Astrocyte of the spinal cord (primary cell): ENCODE measurements around the gene GLT1D1.

Experiments used
- DNase-seq: peaks from one replicate; pipeline ENCODE4 v3.0.0; 2011; ENCODE audit warnings: low read depth, low spot score
- H3K4me3 ChIP-seq: 2 replicates; pipeline ENCODE4 v1.5.1; 2011; ENCODE audit warnings: low read depth, mild to moderate bottlenecking, low read length, moderate library complexity
- in situ Hi-C: cut with HindIII; loops from 2 replicates; pipeline ENCODE4 v1.10.0; 2017; ENCODE audit warnings: low sequenced_read_pairs
- TF ChIP-seq, protein P1 (sequence below): IDR thresholded peaks from 2 replicates; pipeline ENCODE4 v1.5.1; 2012; ENCODE audit warnings: low read depth, mild to moderate bottlenecking, low read length, inconsistent platforms

GLT1D1 gene

GRCh38 chr12:128859311-128859710 lies 6.0 kb downstream of the GLT1D1 start:
- TF ChIP-seq, protein P1, sequence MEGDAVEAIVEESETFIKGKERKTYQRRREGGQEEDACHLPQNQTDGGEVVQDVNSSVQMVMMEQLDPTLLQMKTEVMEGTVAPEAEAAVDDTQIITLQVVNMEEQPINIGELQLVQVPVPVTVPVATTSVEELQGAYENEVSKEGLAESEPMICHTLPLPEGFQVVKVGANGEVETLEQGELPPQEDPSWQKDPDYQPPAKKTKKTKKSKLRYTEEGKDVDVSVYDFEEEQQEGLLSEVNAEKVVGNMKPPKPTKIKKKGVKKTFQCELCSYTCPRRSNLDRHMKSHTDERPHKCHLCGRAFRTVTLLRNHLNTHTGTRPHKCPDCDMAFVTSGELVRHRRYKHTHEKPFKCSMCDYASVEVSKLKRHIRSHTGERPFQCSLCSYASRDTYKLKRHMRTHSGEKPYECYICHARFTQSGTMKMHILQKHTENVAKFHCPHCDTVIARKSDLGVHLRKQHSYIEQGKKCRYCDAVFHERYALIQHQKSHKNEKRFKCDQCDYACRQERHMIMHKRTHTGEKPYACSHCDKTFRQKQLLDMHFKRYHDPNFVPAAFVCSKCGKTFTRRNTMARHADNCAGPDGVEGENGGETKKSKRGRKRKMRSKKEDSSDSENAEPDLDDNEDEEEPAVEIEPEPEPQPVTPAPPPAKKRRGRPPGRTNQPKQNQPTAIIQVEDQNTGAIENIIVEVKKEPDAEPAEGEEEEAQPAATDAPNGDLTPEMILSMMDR: no peak
- H3K4me3 ChIP-seq: no peak overlapping the region
- in situ Hi-C loops: no loop called here
- DNase-seq: no peak

DNA sequence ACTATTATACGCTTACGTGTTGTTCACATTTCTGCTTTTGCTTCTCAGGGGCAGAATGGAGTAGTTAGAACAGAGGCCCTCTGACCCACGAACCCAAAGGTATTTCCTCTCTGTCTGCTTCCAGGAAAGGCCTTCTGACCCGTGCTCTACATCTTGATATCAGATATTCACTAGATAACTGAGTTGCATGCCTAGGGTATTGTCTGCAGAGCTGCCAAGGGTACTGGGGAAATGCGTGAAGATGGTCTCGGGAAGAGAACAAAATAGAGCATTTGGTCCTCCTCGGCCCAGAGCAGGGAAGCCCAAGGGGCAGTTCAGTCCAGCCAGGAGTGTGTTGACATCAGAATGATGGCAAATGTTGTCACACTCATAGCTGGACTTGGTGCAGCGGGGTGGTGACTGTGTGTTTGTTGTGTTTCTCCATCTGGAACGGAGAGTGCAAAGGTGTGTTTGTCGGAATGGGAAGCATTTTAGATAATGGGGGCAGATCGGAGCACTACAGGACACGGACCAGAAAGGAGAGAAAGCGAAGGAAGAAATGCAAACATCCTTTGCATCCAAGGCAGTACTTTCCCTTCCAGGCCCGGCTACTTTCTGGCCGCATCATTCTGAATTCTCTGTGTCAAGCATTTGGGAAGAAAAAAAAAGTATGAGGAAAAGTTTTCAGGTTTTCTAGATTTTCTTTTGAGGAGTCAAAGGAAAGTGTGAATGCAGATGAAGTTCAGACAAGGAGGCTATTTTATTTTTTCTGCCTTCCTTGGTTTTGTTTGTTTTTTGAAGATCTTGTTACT lies 8.1 kb downstream of the GLT1D1 start:
- no peak overlapping the region for H3K4me3 ChIP-seq
- in situ Hi-C loops: no loop called here
- no peak for DNase-seq
- TF ChIP-seq, protein P1: no peak

GRCh38 chr12:128863957-128864356 lies 10.7 kb downstream of the GLT1D1 start:
- H3K4me3 ChIP-seq: no peak overlapping the region
- DNase-seq: no peak
- TF ChIP-seq, protein P1: no peak
- in situ Hi-C loops: no loop called here

DNA sequence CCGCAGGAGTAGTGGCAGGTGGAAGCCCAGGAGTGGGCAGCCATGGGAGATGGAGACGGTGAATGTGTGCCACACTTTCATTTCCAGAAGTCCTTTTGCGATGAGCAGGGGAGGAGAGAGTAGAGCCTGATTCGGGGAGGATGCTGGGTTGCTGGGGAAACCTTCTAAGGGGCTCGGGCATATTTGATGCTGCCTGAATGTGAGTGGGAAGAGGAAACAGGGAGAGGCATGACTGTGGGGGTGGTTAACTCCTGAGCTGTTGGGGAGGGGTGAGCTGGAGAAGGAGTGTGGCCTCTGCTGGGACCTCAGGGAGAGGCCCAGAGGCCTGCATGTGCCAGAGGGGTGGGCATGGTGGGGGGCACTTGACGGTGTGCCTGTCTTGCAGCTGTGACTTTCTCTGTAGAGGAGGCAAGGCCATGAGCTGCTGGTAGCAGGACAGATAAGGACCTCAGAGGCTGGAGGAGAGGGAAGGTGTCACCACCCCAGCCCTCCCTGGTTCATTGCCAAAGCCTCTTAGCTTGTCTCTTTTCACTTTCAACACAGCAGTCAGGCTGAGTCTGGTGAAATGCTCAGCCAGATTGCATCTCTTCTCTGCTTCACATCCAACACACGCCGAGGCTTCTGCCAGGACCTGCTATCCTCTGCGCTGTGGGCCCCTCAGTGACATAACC lies 11.4 kb downstream of the GLT1D1 start:
- no peak overlapping the region for H3K4me3 ChIP-seq
- in situ Hi-C loops: no loop called here
- DNase-seq: no peak
- TF ChIP-seq, protein P1: no peak

DNA sequence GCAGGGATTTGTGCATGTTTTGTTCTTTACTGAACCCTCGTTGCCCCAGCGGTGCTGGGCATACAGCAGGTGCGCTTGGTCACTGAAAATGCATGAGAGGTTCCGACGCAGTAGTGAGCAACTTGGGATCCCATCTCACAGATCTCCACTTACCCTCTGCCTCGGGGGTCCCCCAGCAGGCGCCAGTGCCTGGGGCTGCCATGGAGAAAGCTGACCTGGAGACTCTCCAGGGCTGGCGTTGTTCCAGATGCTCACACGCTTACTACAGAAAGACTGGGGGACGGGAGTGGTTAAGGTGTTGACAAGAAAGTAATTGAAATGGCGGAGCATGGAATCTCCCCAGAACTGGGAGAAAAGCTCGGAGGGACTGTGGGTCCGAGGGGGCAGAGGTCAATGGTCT lies 14.2 kb downstream of the GLT1D1 start:
- DNase-seq: no peak
- in situ Hi-C loops: no loop called here
- TF ChIP-seq, protein P1: no peak
- H3K4me3 ChIP-seq: no peak overlapping the region

- no peak overlapping the region for H3K4me3 ChIP-seq
- TF ChIP-seq, protein P1: no peak
- no peak for DNase-seq
- in situ Hi-C loops: no loop called here
These were observed 18.2 kb downstream of the GLT1D1 start for GRCh38 chr12:128871516-128871892.
